CD14-positive monocyte (primary cell): ENCODE results near the gene CCT8L2. TPM values are rescaled to one million over a fixed set of nuclear protein-coding genes. Genes with fewer than 3 reads are reported as not detected.
"Not testable (repeated sequence)": the region's sequence is repeated elsewhere in the genome, so short reads cannot be mapped to it uniquely, and the experiment has no call there.

ENCODE experiments used
- DNase-seq, 3 donors: peaks; one replicate each; pipeline ENCODE4 v3.0.0-alpha.2; 2011 to 2022
- H2AFZ ChIP-seq: 2 replicates; pipeline ENCODE4 v1.6.0; 2012; ENCODE audit warnings: mild to moderate bottlenecking, low read depth, low read length, inconsistent platforms; ENCODE audit not compliant: insufficient read depth, poor library complexity, severe bottlenecking
- H3K27ac ChIP-seq, 2 donors: 1 replicate in 1 of 2; 2 replicates in 1 of 2; pipeline ENCODE4 v1.5.1; 2012 to 2013; ENCODE audit warnings: low read length in 2 of 2, control low read depth in 1 of 2, inconsistent platforms in 1 of 2, low read depth in 1 of 2, mild to moderate bottlenecking in 1 of 2
- H3K27me3 ChIP-seq, 2 donors: one replicate each; pipeline versions ENCODE4 v1.6.0 to v1.6.1; 2011 to 2013; ENCODE audit warnings: low read length in 2 of 2; ENCODE audit not compliant: control insufficient read depth in 2 of 2, insufficient read depth in 2 of 2
- H3K36me3 ChIP-seq, 2 donors: replicated peaks in 1 of 2; 1 replicate in 1 of 2; 2 replicates in 1 of 2; pipeline versions ENCODE4 v1.5.1 to v1.6.1; 2012 to 2013; ENCODE audit warnings: low read length in 2 of 2, control low read depth in 1 of 2, inconsistent platforms in 1 of 2, mild to moderate bottlenecking in 1 of 2; ENCODE audit not compliant: insufficient read depth in 2 of 2, control insufficient read depth in 1 of 2
- H3K4me1 ChIP-seq, 2 donors: 1 replicate in 1 of 2; 2 replicates in 1 of 2; pipeline versions ENCODE4 v1.5.1 to v1.6.1; 2012 to 2013; ENCODE audit warnings: low read length in 2 of 2, control low read depth in 1 of 2, inconsistent platforms in 1 of 2, mild to moderate bottlenecking in 1 of 2, moderate library complexity in 1 of 2; ENCODE audit not compliant: insufficient read depth in 2 of 2, control insufficient read depth in 1 of 2
- H3K4me2 ChIP-seq: replicated peaks from 2 replicates; pipeline ENCODE3; 2012; ENCODE audit warnings: low read length, moderate library complexity, mild to moderate bottlenecking; ENCODE audit not compliant: poor library complexity, severe bottlenecking; ENCODE audit errors: extremely low read depth
- H3K4me3 ChIP-seq, 3 experiments: fragments of 200-600 bp in 1 of 3; sonication (generic) in 1 of 3; replicated peaks in 1 of 3; 1 replicate in 2 of 3; 2 replicates in 1 of 3; pipeline ENCODE4 v1.5.1; 2011 to 2013; ENCODE audit warnings: low read length in 3 of 3, mild to moderate bottlenecking in 3 of 3, control low read depth in 2 of 3, low read depth in 2 of 3, inconsistent platforms in 1 of 3, moderate library complexity in 1 of 3
- H3K79me2 ChIP-seq: 2 replicates; pipeline ENCODE4 v1.6.0; 2012; ENCODE audit warnings: mild to moderate bottlenecking, control low read depth, inconsistent platforms, low read length, moderate library complexity; ENCODE audit not compliant: insufficient read depth
- H3K9ac ChIP-seq: 2 replicates; pipeline ENCODE4 v1.6.0; 2017; ENCODE audit warnings: low read length, mild to moderate bottlenecking; ENCODE audit not compliant: insufficient read depth, poor library complexity, severe bottlenecking
- H3K9me3 ChIP-seq, 2 donors: replicated peaks in 1 of 2; 1 replicate in 1 of 2; 2 replicates in 1 of 2; pipeline versions ENCODE4 v1.5.1 to v1.6.1; 2012 to 2013; ENCODE audit warnings: low read length in 2 of 2, control low read depth in 1 of 2; ENCODE audit not compliant: control insufficient read depth in 1 of 2, insufficient read depth in 1 of 2
- H4K20me1 ChIP-seq: 2 replicates; pipeline ENCODE4 v1.6.0; 2012; ENCODE audit warnings: mild to moderate bottlenecking, low read length, control low read depth, moderate library complexity; ENCODE audit not compliant: insufficient read depth
- H3K27ac Mint-ChIP-seq, 7 donors: one replicate each; pipeline ENCODE4 v1.8.0; 2020; ENCODE audit warnings: mild to moderate bottlenecking in 7 of 7, mixed read lengths in 7 of 7, moderate library complexity in 6 of 7, inconsistent platforms in 2 of 7
- H3K27me3 Mint-ChIP-seq, 3 donors: one replicate each; pipeline ENCODE4 v1.8.0; 2021 to 2022; ENCODE audit warnings: low read depth in 3 of 3, mild to moderate bottlenecking in 3 of 3, mixed read lengths in 3 of 3, moderate library complexity in 3 of 3, inconsistent platforms in 1 of 3
- H3K36me3 Mint-ChIP-seq, 2 donors: one replicate each; pipeline ENCODE4 v1.8.0; 2020; ENCODE audit warnings: mixed read lengths in 2 of 2, inconsistent platforms in 1 of 2, mild to moderate bottlenecking in 1 of 2
- H3K4me1 Mint-ChIP-seq: one replicate; pipeline ENCODE4 v1.8.0; 2020; ENCODE audit warnings: mild to moderate bottlenecking, mixed read lengths
- H3K4me3 Mint-ChIP-seq, 2 donors: one replicate each; pipeline ENCODE4 v1.8.0; 2020; ENCODE audit warnings: mild to moderate bottlenecking in 2 of 2, mixed read lengths in 2 of 2, moderate library complexity in 1 of 2
- H3K9me3 Mint-ChIP-seq, 7 donors: one replicate each; pipeline ENCODE4 v1.8.0; 2020 to 2022; ENCODE audit warnings: mixed read lengths in 7 of 7, mild to moderate bottlenecking in 6 of 7, moderate library complexity in 6 of 7, inconsistent platforms in 2 of 7
- WGBS: methylation state at CpG from one replicate; pipeline ENCODE4 v1.1.5; 2013; ENCODE audit warnings: missing lambda C conversion rate; ENCODE audit not compliant: insufficient coverage; 5-methylcytosine and 5-hydroxymethylcytosine counted together
- intact Hi-C, 2 donors: fragments of 100-400 bp; cut with micrococcal nuclease; formaldehyde crosslinking; loops; one replicate each; pipeline versions ENCODE4 v1.15.0 to v1.15.1; 2023
- polyA plus RNA-seq, 3 donors: library from polyadenylated mRNA; depleted of rRNA in 1 of 3; unstranded in 2 of 3; stranded (reverse) in 1 of 3; fragments of 300-500 nt in 2 of 3; fragments of >200 nt in 1 of 3; fragmentation: Illumina TruSeq in 2 of 3; gene quantifications; 1 replicate in 2 of 3; 2 replicates in 1 of 3; pipeline ENCODE4 v1.2.3, GENCODE V29; 2012 to 2021

The CCT8L2 gene
- polyA plus RNA-seq, 3 donors: not detected

DNA sequence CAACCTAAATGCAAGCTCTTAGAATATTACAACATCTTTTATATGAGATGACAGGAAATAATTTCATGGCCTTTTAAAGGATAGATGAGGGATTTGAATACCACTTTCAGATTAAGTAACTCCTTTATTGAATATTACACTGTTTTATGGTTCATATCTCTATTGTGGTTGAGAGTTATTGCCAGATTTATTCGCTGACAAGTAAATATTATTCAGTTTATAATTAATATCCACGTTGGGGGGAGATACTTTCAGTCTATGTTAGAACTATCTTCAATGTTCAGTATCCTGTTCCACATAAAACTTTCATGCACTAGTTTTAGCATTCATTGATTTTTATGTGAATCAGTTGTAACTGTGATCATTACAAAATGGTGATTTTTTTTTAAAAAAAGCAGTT lies 32.4 kb upstream of the CCT8L2 start:
- H3K4me1 Mint-ChIP-seq, H3K4me1 ChIP-seq, H3K9me3 Mint-ChIP-seq, H3K9me3 ChIP-seq, H3K27me3 Mint-ChIP-seq, H4K20me1 ChIP-seq, intact Hi-C loops, H3K27ac Mint-ChIP-seq, H3K79me2 ChIP-seq, H3K9ac ChIP-seq, H3K36me3 ChIP-seq, H2AFZ ChIP-seq, H3K27me3 ChIP-seq, H3K36me3 Mint-ChIP-seq, DNase-seq, H3K4me2 ChIP-seq, H3K27ac ChIP-seq, H3K4me3 Mint-ChIP-seq, H3K4me3 ChIP-seq: not testable (repeated sequence)
- WGBS: no CpG with 5 or more reads among the region's 2 CpGs

- H3K36me3 Mint-ChIP-seq, H3K27ac Mint-ChIP-seq, H3K9me3 Mint-ChIP-seq, H3K9ac ChIP-seq, DNase-seq, H3K4me3 ChIP-seq, H4K20me1 ChIP-seq, H3K4me2 ChIP-seq, H3K36me3 ChIP-seq, H3K27ac ChIP-seq, H3K79me2 ChIP-seq, H3K4me1 Mint-ChIP-seq, H3K9me3 ChIP-seq, H3K4me3 Mint-ChIP-seq, intact Hi-C loops, H3K4me1 ChIP-seq, H3K27me3 ChIP-seq, H2AFZ ChIP-seq: not testable (repeated sequence)
- peaks cover 0 to 10% (median 3%) of the 10 kb centered on the region in 3 donors for H3K27me3 Mint-ChIP-seq
Observed at GRCh38 chr22:16623595-16623994, 31.0 kb upstream of the CCT8L2 start.

DNA sequence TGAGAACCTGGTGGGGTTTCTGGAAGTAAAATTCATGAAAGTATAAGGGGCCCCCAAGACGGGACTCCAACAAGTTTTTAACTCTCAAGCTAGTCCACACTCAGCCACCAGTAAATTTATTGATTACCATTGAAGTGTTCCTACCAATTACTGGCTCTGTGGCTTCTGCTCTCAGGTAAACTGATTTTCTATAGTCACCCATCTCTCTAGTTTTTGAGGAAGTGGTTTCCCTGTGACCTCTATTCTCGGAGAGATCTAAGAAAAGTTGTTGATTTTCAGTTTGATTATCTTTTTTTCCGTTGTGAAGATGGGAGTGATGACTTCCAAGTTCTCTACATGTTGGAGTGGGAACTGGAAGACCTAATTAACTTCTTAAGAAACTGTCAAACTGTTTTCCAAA lies 24.9 kb upstream of the CCT8L2 start:
- H3K9me3 Mint-ChIP-seq, H3K4me1 Mint-ChIP-seq, intact Hi-C loops, H3K4me3 Mint-ChIP-seq, H3K79me2 ChIP-seq, H2AFZ ChIP-seq, H3K4me3 ChIP-seq, DNase-seq, H3K9me3 ChIP-seq, H3K27me3 ChIP-seq, H3K4me2 ChIP-seq, H3K36me3 ChIP-seq, H4K20me1 ChIP-seq, H3K4me1 ChIP-seq, H3K27ac ChIP-seq, H3K9ac ChIP-seq, H3K27ac Mint-ChIP-seq: not testable (repeated sequence)
- no CpG with 5 or more reads among the region's 3 CpGs for WGBS
- H3K27me3 Mint-ChIP-seq: peaks cover 2 to 11% (median 4%) of the 10 kb centered on the region in 3 donors
- peaks cover 0 to 20% of the 10 kb centered on the region in 2 donors for H3K36me3 Mint-ChIP-seq

DNA sequence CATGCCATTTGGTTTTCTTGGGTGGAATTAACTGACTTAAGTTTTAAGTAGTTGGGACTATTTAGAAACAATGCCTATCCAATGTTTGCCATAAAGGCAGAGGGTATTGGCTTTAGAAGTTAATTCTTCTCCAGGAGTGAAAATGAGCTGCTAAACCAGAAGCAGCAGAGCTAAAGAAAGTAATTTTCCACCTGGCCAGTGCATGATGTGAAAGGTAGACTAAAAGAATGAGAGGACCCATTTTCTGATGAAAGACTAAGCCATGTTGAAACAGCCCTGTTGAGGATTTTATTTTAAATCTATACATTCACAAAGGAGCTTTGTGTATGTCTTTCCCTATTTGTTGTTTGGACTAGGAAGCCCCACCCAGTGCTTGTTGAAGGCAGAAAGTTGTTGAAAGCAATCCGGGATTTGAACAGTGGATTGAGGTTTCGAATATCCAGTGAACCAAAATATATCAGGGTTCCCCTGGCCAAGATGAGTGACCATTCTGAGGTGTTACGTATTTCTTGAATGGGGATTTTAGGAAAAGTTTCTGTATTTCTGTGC lies 23.9 kb upstream of the CCT8L2 start:
- H3K9me3 Mint-ChIP-seq, H3K4me1 Mint-ChIP-seq, H3K27ac Mint-ChIP-seq, H2AFZ ChIP-seq, intact Hi-C loops, H3K79me2 ChIP-seq, H3K9ac ChIP-seq, H3K4me1 ChIP-seq, H3K4me3 ChIP-seq, H3K36me3 ChIP-seq, H3K4me3 Mint-ChIP-seq, H3K27me3 ChIP-seq, H3K9me3 ChIP-seq, H4K20me1 ChIP-seq, H3K27ac ChIP-seq, H3K4me2 ChIP-seq, DNase-seq: not testable (repeated sequence)
- Mint-ChIP-seq H3K36me3 (peaks cover 0 to 28% of the 10 kb centered on the region in 2 donors), H3K27me3 (peaks cover 7 to 20% (median 12%) of the 10 kb centered on the region in 3 donors)
- WGBS: 100% methylated on average over 1 of the region's 3 CpGs
